ENCODE results near the gene SNX33.

The SNX33 gene

GRCh38 chr15:75616766-75617165 is 30.9 kb upstream of the SNX33 start:
- Mint-ChIP-seq H3K4me3 (no peak overlapping the region), H3K27ac (no peak overlapping the region), H3K27me3 (ENCODE audit: low read depth, poor library complexity) (no peaks in the 10 kb centered on the region), H3K4me1 (peaks cover 14% of the 10 kb centered on the region), H3K36me3 (ENCODE audit: low read depth) (peaks cover 70% of the 10 kb centered on the region), H3K9me3 (no peaks in the 10 kb centered on the region)
- no peak for DNase-seq
- no peak for TF ChIP-seq CTCF (IDR thresholded peaks at IDR 0.05)

GRCh38 chr15:75620058-75620820 is 27.5 kb upstream of the SNX33 start:
- H3K36me3 Mint-ChIP-seq (ENCODE audit: low read depth): peaks cover 39% of the 10 kb centered on the region
- no peaks in the 10 kb centered on the region for H3K27me3 Mint-ChIP-seq (ENCODE audit: low read depth, poor library complexity)
- H3K27ac Mint-ChIP-seq: peak overlapping the region; percentile 75
- TF ChIP-seq CTCF (IDR thresholded peaks at IDR 0.05): no peak
- DNase-seq: no peak
- H3K4me3 Mint-ChIP-seq: no peak overlapping the region
- peaks cover 14% of the 10 kb centered on the region for H3K4me1 Mint-ChIP-seq
- no peaks in the 10 kb centered on the region for H3K9me3 Mint-ChIP-seq

- H3K27me3 Mint-ChIP-seq (ENCODE audit: low read depth, poor library complexity): no peaks in the 10 kb centered on the region
- DNase-seq: no peak
- TF ChIP-seq CTCF (IDR thresholded peaks at IDR 0.05): no peak
- no peak overlapping the region for H3K4me3 Mint-ChIP-seq
- H3K27ac Mint-ChIP-seq: peak overlapping the region; percentile 75
- no peaks in the 10 kb centered on the region for H3K9me3 Mint-ChIP-seq
- peaks cover 15% of the 10 kb centered on the region for H3K4me1 Mint-ChIP-seq
- H3K36me3 Mint-ChIP-seq (ENCODE audit: low read depth): peaks cover 32% of the 10 kb centered on the region
These were observed 26.8 kb upstream of the SNX33 start for GRCh38 chr15:75620841-75621391.

GRCh38 chr15:75622505-75622904 is 25.2 kb upstream of the SNX33 start:
- Mint-ChIP-seq H3K9me3 (no peaks in the 10 kb centered on the region), H3K4me3 (no peak overlapping the region), H3K27me3 (ENCODE audit: low read depth, poor library complexity) (no peaks in the 10 kb centered on the region), H3K4me1 (peaks cover 28% of the 10 kb centered on the region), H3K27ac (no peak overlapping the region), H3K36me3 (ENCODE audit: low read depth) (peaks cover 19% of the 10 kb centered on the region)
- TF ChIP-seq CTCF (IDR thresholded peaks at IDR 0.05): no peak
- DNase-seq: no peak

- Mint-ChIP-seq H3K4me1 (peaks cover 24% of the 10 kb centered on the region), H3K9me3 (no peaks in the 10 kb centered on the region), H3K27me3 (ENCODE audit: low read depth, poor library complexity) (peaks cover 3% of the 10 kb centered on the region), H3K4me3 (peak within 1 kb of the TSS; percentile 89), H3K36me3 (ENCODE audit: low read depth) (peaks cover 3% of the 10 kb centered on the region), H3K27ac (peak within 1 kb of the TSS; percentile 97)
- no peak for TF ChIP-seq CTCF (IDR thresholded peaks at IDR 0.05)
- peak; percentile 86 for DNase-seq
These were observed 22.0 kb upstream of the SNX33 start, which contains the start of gene SNUPN for GRCh38 chr15:75625542-75626347. Gene SNUPN, minus strand, starts transcription at chr15:75625725. Its CDS starts 4,674 bp downstream, at chr15:75621051.
